Skin of body (tissue), 2 donors: ENCODE data around the gene TMOD4. TPM values are rescaled to one million over a fixed set of nuclear protein-coding genes. Genes with fewer than 3 reads are reported as not detected.
"Not testable (repeated sequence)": the region's sequence is repeated elsewhere in the genome, so short reads cannot be mapped to it uniquely, and the experiment has no call there.

Experiments used
- DNase-seq: peaks from one replicate; lab custom pipeline; 2025; lab: John Stamatoyannopoulos, UW
- total RNA-seq: library from RNA; depleted of rRNA; stranded (reverse); fragments of >200 nt; gene quantifications from one replicate; pipeline ENCODE4 v1.2.3, GENCODE V29; 2014

TMOD4 gene
- 8.0 TPM for total RNA-seq

DNA sequence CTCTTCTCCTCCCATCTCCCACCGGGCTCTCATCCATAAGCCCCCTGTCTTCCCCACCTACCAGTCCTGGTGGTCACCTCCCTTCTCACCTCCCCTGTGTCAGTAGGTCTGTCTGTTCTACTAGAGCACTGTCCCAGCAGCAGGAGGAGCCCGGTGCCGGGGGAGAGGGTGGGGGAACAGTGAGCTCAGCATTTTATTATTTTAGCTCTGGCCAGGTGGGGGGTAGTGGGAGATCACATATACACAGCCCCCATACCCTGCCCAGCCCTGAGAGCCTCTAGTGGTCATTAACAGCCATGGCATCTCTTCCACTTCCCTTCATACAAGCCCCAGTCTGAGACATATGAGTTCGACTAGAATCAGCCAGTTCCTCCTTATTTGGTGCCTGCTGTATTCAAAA, at the start of gene TMOD4:
TMOD4 (minus strand) TSS at position 119 of the 400 bp plus-strand sequence. CDS start 1,106 bp downstream, outside the sequence.
- DNase-seq, result no peak

DNA sequence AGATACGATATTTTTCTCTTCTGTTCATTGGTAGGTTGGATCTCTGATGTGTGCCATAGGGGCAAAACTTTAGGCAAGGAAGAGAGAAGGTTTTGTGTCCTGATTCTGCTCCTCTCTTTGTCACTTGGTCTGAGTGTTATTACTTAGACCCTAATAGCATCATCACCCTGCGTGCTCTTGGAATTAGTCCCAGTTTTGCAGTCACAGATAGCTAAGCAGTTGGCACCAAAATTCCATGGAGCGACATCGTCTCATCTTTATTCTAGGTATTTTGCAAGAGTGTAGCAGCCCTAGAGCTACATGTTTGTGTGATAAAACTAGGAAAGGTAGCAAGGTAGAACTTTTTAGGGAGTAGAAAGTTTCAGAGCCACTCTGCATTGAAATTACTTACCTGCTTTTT, 46.3 kb upstream of the TMOD4 start:
- DNase-seq, result no peak

DNA sequence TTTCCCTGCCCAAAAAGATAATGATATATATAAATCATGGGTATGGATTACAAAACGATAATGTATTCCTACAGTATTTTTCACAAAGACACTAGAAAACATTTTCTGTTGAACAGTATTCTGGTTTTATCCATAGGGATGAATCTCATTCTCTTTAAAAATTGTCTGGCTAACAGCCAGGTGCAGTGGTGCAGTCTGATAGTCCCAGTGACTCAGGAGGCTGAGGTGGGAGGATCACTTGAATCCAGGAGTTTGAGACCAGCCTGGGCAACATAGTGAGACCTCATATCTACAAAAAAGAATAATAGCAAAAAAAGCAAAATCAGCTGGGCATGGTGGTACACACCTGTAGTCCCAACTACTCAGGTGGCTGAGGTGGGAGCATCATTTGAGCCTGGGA, 45.8 kb upstream of the TMOD4 start:
- DNase-seq, result no peak

DNA sequence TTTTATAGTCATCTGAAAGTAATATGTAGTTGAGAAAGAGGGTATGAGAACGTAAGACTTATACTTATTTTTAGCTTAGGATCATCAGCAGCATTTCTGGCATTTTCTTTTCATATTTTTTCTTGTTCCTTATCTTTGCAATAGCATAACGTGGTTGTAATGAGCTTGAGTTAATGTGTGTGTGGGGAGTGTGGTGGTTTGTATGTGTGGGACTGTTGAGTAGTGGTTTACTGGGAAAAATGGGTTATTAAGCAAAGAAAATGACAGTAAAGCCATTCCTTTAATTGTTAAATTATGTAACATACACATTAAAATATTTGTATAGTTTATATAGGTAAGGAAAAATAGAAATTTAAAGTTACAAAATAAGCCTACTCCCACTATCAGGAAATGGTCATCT, 37.8 kb upstream of the TMOD4 start:
- no peak for DNase-seq

DNA sequence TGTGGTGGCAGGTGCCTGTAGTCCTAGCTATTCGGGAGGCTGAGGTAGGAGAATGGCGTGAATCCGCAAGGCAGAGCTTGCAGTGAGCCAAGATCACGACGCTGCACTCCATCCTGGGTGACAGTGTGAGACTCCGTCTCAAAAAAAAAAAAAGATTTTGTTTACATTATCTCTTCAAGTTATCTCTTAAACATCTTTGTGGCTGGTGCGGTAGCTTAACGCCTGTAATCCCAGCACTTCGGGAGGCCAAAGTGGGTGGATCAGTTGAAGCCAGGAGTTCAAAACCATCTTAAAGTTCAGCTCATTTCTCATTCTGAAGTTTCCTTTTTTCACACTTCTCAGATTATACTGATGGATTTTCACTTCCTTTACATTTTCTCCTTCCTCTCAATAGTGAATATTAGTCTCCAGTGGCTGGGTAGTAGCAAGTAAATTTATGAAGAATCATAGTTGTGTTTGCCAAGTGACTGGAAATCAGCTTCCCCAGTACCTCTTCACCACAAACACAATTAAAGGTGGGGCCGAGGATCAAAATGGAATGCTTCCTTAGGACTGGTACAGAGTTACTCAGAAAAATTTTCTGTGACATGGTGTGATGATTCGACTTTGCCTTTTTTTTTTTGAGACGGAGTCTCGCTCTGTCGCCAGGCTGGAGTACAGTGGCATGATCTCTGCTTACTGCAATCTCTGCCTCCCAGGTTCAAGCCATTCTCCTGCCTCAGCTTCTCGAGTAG, 36.4 kb upstream of the TMOD4 start:
- DNase-seq, result no peak

DNA sequence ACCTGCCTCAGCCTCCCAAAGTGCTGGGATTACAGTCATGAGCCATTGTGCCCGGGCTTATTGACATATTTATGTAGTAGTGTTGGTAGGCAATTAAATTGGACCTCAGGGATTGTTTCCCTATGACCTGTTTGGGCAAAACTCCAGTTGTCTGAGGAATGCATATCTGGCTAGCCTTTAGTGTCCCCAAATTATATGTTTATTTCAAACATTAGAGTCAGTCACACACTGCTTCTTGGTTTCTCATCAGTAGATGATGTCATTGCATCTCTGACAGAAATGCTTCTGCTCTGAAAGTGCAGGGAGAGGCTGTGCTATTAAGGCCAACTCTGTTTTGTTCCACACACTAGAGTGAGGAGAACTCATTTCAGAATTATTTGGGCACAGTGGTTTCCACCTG, 35.0 kb upstream of the TMOD4 start:
- no peak for DNase-seq

DNA sequence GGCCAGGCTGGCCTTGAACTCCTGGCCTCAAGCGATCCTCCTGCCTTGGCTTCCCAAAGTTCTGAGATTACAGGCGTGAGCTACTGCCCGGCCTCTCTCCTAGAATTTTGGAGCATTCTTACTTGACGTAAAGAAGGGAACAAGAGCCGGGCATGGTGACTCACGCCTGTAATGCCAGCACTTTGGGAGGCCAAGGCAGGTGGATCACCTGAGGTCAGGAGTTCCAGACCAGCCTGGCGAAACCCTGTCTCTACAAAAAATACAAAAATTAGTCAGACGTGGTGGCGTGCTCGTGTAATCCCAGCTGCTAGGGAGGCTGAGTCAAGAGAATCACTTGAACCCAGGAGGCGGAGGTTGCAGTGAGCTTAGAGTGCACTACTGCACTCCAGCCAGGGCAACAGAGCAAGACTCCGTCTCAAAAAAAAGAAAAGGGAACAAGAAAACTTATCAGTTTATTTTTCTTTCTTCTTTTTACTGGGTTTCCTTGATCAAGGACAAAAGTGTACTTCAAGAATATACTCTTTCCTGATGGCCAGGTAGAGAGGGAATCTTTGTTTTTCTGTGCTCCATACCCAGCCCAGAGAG, 29.7 kb upstream of the TMOD4 start:
- not testable (repeated sequence) for DNase-seq

DNA sequence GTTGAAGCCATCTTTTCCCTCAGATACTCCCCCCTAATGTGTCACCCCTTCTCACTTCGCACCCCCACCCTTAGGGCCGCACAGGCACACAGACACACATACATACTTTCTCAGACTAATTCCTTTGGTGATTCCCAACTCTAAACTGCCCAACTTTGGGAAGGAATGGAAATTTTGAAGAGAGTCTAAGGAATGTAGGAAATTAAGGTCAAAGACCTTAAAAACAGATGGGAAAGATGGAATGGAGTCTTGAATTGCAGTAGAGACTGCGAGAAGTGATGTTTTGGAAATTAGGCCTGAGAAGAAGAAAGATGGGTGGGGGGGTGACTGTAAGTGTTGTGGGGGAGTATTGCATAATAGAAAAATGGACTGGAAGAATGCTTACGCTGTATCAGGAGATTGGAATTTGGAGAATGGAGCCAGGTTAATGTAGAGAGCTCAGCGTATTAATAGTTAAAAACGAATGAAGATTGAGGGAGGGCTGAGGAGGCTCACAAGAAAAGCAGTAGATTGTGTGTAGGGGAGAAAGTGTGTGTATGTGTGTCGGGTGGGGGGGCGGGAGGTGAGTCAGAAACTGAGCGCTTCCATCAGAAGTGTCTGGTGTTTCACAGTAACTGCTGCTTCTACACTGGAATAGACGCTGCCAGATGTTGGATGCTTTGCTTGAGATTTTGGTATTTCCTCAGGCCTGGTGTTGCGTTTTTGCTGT, 24.2 kb upstream of the TMOD4 start:
- DNase-seq, result peak; percentile 66

DNA sequence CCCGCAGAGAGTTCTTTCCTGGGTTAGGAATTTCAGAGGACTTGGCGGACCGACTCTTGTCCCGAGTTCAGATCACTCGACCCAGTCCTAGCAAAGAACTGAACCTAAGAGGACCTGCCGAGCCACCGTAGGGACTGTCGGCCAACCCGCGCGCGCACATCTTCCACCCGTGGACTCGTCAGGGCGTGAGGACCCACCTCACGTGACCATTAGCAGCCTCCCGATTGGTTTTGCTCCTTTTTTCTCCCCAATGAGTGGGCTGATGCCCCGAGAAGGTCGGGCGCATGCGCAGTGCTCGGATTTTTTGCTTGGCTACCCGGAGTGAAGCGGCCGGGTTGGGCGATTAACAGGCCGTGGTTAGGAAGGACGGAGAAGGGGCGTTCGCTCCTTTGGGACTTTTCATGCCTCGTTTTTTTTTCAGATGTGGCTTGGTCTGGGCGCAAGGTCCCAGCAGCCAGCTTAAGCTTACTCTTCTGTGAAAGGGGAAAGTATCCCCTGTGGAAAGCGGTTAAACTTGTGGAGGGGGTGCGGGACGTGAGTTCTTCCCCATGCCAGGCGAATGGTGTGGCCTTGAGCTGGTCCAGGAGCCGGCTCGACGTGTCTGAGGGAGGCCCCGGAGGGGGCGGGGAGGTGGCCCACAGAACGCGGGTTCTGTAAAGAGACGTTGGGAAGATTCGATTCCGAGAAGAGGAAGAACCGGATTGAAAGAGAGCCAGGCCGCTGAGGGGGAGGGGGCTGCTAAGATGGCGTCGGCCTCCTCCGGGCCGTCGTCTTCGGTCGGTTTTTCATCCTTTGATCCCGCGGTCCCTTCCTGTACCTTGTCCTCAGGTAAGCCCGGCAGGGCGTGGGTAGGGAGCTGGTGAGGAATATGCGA, 22.7 kb upstream of the TMOD4 start, which contains the start of gene PIP5K1A:
PIP5K1A (plus strand) TSS at position 299 of the 874 bp plus-strand sequence; CDS start at position 744, 445 bp downstream.
- DNase-seq, result peak; percentile 98

DNA sequence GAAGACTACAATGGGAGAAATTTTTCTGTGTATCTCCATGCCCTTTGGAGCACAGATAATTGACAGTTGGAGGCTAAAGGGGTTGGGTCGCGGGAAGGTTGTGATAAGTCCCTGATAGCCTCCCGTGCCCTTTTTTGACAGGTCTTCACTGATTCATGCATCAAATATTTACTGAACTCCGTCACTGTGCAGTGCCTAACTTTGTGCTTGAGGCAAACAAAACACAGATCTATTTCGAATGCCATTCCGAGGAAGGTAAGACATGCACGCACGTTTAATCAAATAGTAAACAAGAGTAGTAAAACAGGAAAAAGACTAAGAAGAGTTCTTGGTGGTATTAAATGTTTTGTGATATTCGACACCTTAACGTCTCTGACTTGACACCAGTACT, 22.1 kb upstream of the TMOD4 start:
- no peak for DNase-seq

DNA sequence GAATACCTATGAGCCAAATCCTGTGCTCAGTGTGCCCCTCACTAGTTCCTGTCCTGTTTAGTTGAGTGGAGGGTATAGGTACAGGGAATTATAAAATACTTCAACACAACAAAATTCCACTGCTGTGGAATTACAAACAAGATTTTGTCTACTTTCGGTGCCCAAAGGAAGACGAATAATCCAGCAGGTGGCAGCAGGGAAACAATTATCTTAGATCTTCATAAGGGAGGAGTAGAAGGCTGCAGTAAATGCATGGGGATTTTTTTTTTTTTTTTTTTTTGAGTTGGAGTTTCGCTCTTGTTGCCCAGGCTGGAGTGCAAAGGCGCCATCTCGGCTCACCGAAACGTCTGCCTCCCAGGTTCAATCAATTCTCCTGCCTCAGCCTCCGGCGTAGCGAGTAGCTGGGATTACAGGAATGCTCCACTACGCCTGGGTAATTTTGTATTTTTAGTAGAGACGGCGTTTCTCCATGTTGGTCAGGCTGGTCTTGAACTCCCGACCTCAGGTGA, 20.6 kb upstream of the TMOD4 start:
- peak; percentile 74 for DNase-seq

DNA sequence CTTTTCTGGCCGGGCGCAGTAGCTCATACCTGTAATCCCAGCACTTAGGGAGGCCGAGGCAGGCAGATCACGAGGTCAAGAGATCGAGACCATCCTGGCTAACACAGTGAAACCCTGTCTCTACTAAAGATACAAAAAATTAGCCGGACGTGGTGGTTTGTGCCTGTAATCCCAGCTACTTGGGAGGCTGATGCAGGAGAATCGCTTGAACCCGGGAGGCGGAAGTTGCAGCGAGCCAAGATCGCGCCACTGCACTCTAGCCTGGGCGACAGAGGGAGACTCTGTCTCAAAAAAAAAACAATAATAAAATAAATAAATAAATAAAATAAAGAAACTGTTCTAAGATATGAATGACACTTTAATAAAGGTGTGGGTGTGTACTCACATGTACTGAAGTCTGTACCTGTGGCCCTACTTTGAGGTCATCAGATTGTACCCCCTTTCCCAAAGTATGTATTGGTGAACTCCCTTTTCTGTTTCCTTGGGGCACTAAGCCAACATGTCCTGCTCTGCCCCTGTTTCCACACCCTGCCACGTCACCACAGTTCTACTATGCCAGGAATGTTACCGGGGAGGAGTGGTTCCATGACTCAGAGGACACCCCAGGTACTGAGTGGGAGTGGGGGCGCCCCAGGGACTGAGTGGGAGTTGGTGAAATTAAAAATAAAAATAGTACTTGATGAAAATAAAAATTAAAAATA, 19.3 kb upstream of the TMOD4 start:
- DNase-seq, result peak; percentile 68

DNA sequence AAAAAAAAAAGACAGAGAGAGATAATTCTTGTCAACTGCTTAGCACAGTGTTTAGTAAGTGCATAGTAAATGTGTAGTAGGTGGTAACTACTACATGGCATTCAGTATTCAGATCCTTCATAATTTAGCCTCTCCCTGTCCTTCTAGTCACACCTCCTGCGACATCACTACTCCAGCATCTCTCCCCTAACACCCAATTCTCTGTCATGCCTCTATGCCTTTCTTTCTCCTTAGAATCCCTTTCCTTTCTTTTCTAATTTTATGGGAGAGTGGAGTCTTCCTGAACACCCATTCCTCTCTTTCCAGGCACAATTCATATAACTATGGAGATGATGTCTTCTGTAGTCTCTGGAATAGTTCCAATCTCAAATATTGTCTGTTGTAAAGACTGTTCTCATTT, 18.1 kb upstream of the TMOD4 start:
- DNase-seq, result no peak

DNA sequence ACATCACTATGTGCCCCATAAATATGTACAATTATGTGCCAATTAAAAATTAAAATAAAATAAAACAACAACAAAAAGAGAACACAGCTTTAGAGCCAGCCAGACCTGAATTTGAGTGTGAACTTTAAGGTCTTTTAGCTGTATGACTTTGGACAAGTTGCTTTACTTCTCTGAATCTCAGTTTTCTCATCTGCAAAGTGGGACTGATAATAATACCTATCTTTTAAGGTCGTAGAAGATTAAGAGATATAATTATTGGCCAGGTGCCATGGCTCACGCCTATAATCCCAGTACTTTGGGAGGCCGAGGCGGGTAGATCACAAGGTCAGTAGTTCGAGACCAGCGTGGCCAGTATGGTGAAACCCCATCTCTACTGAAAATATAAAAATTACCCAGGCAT, 17.5 kb upstream of the TMOD4 start:
- no peak for DNase-seq

DNA sequence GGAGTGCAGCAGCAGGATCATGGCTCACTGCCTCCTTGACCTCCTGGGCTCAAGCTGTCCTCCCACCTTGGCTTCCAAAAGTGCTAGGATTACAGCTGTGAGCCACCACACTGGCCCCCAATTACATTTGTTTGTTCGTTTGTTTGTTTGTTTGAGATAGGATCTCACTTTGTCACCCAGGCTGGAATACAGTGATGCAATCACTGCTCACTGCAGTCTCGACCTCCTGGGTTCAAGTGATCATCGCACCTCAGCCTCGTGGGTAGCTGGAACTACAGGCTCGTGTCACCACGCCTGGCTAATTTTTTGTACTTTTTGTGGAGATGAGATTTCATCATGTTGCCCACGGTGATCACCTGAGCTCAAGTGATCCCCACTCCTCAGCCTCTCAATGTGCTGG, 16.3 kb upstream of the TMOD4 start:
- DNase-seq, result no peak

DNA sequence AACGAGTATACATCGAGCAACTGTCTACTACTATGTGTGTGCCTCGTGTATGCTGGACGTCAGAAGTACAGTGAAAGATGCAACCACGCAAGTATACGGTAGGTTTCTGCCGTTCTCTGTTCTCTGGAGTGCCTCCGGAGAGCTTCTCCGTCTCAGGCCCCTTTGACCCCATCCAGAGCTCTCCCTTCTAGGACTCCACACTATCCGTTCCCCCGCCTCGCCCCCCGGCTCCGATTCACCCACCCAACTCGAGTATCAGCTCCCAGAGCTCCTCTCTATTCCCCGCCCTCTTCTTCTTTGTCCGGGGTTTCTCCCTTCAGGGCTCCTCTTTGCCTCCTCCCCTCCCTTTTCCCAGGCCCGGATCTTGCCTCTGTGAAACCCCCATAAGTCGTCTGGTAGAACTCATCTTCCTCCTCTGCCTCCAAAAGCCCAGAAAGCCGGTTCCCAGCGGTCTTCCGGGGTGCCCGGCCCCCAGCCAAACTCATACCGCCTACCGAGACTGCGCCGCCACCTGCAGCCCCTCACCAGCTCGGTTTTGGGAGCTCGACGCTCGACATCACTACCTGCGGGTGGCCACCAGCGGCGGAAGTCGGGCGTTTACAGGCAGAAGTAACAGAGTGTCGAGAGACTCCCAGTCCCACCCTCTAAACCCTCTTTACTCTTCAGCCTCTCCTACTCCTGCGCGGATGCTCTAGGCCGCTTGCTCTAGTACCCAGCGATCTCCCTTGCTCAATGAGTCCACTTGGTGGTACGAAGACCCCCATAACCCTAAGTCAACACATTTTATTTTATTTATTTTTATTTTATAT, 14.1 kb upstream of the TMOD4 start, which contains the start of gene VPS72:
VPS72 (minus strand) TSS at position 561 of the 809 bp plus-strand sequence; CDS start at position 485, 76 bp downstream.
- peak; percentile 89 for DNase-seq

DNA sequence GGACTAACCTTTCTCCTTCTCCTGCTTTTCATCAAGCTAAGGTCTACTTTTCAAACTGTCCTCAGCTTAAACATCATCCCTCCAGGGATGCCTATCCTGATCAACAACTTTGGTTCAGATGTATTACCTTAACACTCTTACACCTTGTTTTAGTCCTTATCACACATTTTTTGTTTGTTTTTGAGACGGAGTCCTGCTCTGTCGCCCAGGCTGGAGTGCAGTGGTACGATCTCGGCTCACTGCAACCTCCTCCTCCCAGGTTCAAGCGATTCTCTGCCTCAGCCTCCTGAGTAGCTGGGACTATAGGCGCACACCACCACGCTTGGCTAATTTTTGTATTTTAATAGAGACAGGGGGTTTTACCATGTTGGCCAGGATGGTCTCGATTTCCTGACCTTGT, 12.9 kb upstream of the TMOD4 start:
- not testable (repeated sequence) for DNase-seq

DNA sequence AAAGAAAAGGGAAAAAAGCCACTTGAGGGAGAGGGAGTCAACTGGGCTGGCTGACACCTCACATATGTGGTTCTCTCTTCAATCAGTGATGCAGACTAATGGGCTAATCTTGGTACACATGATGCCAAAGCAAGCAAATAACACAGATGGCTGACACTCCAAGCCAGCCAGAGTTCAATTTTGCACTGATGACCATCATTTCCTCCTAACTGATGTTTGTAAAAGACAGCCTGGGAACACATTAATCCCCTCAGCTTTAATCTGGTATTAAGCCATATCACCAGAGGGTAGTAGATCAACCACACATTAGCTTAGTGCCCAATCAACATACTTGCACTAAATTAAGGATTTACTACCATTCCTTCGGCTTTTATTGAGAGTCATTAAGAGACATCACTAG, 11.4 kb upstream of the TMOD4 start:
- no peak for DNase-seq

DNA sequence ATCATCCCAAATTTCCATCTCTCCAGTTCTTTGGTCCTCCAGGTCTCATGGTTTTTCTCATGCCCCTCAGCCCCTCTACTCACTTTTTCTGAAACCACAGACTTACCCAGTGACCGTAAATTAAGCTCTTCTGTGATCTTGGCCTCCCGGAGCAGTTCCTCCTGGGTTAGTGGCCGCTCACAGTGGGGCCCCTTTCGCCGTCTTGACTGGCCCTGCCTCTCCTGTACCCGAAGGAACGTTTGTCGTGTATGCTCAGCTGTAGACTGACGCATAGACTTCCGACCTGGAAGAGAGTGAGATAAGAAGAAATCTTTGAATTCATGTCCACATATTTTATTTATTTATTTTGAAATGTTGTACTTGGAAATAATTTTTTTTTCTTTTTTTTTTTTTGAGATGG, 8.4 kb upstream of the TMOD4 start:
- no peak for DNase-seq
